ENCODE data around the gene CES1.
"Not testable (repeated sequence)": the region's sequence is repeated elsewhere in the genome, so short reads cannot be mapped to it uniquely, and the experiment has no call there.

GRCh38 chr16:55759965-55760309, 73.0 kb downstream of the CES1 start:
- TF ChIP-seq, protein P1, sequence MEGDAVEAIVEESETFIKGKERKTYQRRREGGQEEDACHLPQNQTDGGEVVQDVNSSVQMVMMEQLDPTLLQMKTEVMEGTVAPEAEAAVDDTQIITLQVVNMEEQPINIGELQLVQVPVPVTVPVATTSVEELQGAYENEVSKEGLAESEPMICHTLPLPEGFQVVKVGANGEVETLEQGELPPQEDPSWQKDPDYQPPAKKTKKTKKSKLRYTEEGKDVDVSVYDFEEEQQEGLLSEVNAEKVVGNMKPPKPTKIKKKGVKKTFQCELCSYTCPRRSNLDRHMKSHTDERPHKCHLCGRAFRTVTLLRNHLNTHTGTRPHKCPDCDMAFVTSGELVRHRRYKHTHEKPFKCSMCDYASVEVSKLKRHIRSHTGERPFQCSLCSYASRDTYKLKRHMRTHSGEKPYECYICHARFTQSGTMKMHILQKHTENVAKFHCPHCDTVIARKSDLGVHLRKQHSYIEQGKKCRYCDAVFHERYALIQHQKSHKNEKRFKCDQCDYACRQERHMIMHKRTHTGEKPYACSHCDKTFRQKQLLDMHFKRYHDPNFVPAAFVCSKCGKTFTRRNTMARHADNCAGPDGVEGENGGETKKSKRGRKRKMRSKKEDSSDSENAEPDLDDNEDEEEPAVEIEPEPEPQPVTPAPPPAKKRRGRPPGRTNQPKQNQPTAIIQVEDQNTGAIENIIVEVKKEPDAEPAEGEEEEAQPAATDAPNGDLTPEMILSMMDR (IDR thresholded peaks at IDR 0.05; ENCODE audit: insufficient read depth, low read length, poor library complexity, severe bottlenecking): not testable (repeated sequence)
- TF ChIP-seq EZH2phosphoT487 (conservative IDR thresholded peaks at IDR 0.05; ENCODE audit: low read length): not testable (repeated sequence)
